HT-29 (cell line): ENCODE results near the gene CCDC60. TPM values are rescaled to one million over a fixed set of nuclear protein-coding genes. Genes with fewer than 3 reads are reported as not detected.

Source experiments
- DNase-seq: peaks from one replicate; pipeline ENCODE4 v3.0.0-alpha.2; 2015; ENCODE audit warnings: low spot score
- total RNA-seq: library from RNA; depleted of rRNA; stranded (reverse); fragments of >200 nt; shearing (Covaris generic); gene quantifications from 2 replicates; pipeline ENCODE4 v1.2.3, GENCODE V29; 2014; rRNA removed

The CCDC60 gene, protein sequence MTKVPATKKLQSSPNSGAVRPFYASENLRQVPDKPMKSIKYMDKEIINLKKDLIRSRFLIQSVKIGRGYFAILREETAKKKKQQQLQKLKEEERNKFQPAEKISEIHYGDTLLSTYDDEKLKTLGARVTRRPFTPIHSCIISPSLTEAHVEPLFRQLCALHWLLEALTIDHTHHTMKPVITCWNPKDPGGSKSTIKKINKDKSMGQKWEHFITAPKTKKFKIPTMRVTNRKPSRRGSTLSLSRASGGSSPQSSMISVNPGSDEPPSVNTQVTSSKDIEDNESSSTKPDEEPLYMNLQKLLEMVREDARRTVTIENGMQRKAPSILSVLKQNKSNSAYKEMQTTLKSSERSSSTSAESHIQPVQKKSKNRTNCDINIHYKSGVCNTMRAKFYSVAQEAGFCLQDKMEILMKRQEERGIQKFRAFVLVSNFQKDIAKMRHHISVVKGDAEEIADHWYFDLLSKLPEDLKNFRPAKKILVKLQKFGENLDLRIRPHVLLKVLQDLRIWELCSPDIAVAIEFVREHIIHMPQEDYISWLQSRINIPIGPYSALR
- not detected in 2 replicates for total RNA-seq

- no peak for DNase-seq
Measured at GRCh38 chr12:119334430-119335170, at the start of gene CCDC60. Gene CCDC60, plus strand, starts transcription at chr12:119334729. Its CDS starts 448 bp downstream, at chr12:119335177.

DNA sequence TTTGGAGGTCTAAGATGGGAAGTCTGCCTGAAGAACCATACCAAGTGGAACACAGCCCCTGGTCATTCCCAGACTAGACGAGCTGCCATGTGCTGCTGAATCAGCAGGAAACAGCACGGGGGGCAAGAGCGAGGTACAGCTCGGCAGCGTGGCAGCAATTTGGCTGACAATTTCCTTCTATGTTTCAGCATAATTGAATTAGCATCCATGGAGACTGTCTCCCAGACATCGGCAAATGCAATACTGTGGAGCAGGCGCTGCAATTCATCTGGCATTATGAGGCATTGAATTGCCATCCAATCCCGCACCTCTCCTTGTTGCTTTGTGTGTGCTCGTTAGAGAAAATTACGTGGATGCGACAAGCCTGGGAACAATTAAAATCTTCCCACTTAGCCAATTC, 46.0 kb upstream of the CCDC60 start:
- DNase-seq, result no peak

- no peak for DNase-seq
Measured at GRCh38 chr12:119292893-119293630, 41.5 kb upstream of the CCDC60 start.

- DNase-seq, result no peak
Measured at GRCh38 chr12:119294211-119294610, 40.3 kb upstream of the CCDC60 start.

- DNase-seq, result no peak
Measured at GRCh38 chr12:119296535-119296934, 38.0 kb upstream of the CCDC60 start.

GRCh38 chr12:119299130-119299529, 35.4 kb upstream of the CCDC60 start:
- no peak for DNase-seq

DNA sequence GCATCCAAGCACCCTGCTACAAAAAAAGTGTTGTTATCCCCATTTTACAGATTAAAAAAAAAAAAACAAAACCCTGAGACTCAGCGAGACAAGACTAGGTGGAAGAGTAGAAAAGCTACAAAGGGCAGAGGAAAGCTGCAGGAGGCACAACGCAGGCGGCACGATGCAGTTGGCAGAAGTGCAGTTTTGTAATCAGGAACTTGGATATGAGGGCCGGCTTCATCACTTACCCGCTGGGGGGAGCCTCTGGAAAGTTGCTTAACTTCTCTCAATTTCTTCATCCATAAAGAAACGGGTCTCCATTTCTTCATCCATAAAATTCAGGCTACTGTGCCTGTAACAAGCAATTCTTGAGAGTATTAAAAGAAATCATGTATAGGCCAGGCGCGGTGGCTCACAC, 33.1 kb upstream of the CCDC60 start:
- no peak for DNase-seq

GRCh38 chr12:119302451-119303080, 32.0 kb upstream of the CCDC60 start:
- DNase-seq, result no peak

DNA sequence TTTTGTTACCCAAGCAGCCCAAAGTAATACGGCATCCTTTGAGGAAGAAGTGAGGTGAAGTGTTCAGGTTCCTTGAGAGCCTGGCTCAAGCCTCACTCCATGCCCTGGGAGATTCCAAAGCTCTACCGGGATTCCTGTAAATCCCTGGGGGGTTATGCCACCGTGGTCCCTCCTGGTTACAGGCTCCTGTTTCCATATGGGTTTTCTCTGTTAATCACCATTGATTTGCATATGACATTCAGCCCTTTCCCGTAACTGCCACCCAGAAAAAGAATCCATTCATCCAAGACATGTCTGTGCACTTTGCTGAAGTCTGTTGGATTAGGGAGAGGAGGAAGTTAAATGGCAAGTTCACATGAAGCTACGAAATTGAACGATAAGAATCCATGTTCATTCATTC, 27.9 kb upstream of the CCDC60 start:
- DNase-seq, result no peak

DNA sequence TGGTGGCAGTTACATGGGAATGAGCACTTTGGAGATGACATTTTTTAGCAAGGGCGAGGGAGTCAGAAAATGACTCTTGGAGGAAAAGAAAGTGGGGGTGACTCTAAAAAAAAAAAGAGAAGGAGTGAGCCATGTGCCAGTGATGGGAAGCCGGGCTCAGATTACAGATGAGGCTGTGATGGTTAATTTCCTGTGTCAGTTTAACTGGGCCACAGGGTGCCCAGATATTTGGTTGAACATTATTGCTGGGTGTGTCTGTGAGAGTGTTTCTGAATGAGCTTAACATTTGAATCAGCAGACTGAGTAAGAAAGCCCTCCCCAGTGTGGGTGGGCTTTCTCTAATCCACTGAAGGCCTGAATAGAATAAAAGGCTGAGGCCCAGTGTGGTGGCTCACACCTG, 26.8 kb upstream of the CCDC60 start:
- DNase-seq, result no peak

DNA sequence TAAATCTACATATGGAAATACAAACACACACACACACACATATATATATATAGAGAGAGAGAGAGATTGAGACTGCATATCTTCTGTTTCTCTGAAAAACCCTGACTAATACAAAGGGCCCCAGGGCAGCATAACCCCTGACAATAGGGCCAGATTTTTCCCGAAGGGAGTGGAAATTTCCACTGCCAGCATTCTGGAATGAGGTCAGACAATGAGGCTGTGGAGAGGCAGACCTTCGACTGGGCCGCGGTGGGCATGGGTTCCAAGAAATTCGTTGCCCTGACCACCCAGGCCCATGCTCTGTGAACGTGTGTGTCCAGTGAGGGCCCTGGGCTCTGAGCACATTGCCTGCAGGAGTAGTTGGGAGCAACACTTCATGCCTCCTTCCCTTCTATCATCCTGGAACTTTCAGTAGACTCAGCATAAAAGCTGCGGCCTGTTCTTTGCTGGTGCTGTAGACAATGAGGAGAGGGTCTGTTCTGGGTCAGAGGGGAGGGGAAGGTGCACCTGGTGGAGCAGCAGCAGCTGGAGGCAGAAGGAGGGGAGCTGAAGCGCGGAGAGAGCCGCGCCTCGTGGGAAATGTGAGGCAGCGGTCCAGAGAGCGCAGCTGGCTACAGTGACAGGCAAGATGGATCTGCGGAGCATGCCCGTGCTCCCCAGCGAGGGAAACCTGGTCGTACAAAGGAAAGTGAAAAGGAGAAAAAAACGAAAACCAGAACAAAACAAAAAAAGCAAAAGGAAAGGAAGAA, 25.6 kb upstream of the CCDC60 start:
- no peak for DNase-seq

DNA sequence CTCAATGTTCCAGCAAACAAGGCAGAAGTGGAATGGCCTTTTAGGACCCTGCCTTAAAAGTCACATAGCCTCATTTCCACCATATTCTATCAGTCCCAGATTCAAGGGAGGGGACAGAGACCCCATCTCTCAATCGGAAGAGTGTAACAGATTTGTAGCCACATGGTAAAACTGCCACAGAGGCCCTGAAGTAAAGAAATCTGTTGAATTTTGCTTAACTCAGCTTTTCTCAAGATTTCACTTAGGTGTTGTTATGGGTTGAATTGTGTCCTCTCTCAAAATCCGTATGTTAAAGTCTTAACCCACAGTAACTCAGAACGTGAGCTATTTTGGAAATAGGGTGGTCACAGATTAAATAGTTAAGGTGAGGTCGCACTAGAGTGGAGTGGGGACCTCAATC, 22.7 kb upstream of the CCDC60 start:
- DNase-seq, result no peak

- DNase-seq, result no peak
Measured at GRCh38 chr12:119312904-119313303, 21.6 kb upstream of the CCDC60 start.

DNA sequence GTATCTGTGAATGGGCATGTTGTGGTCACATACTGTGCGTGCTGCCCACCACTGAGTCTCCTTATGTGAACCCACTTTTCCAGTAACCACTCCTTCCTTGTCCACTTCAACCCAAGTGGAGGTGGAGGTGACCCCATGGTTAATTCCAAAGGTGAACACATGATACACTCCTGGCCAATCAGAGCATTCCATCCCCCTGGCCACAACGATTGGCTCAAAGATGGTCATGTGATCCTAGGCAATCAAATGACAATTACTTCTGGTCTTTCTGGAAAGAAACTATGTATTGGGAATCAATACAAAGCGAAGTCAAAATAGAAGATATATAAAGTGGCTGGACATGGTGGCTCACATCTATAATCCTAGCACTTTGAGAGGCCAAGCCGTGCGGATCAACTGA, 20.2 kb upstream of the CCDC60 start:
- DNase-seq, result no peak

DNA sequence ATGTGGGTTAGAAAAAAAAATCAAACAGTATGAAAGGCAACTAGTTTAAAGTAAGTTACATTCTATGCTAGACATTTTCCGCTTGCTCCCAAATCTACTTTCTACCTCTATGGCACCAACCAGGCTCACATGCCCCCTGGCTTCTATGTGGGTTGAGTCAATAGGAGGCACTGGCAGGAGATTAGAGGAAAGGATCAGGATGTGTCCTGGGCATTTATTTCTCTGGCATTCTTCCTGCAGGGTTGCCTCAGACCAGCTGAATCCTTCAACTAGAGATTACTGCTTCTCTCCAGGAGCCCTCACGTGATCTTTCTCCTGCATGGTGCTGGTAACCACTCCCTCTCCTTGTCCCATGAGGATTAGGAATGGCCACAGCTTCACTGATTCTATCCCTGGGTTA, 14.9 kb upstream of the CCDC60 start:
- no peak for DNase-seq

DNA sequence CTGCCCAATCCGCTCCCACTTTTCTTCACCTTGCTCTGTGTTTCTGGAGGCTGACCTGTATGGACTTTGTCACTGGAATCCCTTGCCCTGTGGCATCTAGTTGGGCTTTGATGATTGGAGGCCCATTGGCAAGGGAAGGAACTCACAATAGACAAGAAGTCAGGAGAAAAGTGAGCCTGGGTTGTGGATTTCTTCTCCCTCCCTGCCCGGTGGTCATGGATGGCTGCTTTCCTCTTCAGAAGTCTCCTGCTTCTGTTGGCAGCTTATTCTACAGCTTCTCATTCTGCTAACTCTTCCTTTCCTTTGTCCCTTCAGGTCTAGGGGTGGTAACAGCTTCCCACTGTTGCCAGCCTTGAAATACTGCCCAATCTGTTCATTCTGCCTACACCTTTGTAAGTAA, 13.9 kb upstream of the CCDC60 start:
- no peak for DNase-seq

GRCh38 chr12:119322301-119322723, 12.2 kb upstream of the CCDC60 start:
- DNase-seq, result no peak

GRCh38 chr12:119325813-119326212, 8.7 kb upstream of the CCDC60 start:
- no peak for DNase-seq

DNA sequence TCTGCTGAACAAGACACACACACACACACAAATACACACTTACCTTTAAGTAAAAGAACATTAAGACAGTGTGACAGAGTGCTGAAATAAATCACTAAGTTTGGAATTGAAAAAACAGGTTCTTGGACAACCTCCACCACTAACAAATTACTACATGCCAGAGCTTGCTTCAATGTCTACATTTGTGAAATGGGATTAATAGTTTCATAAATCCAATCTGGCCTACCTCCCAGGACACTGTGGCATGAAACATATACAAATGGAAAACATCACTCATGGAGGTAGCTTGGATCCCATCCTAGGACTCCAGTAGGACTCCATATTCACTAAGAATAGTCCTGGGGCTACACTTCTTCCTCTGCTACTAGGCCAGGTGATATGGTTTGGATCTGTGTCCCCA, 8.2 kb upstream of the CCDC60 start:
- no peak for DNase-seq

DNA sequence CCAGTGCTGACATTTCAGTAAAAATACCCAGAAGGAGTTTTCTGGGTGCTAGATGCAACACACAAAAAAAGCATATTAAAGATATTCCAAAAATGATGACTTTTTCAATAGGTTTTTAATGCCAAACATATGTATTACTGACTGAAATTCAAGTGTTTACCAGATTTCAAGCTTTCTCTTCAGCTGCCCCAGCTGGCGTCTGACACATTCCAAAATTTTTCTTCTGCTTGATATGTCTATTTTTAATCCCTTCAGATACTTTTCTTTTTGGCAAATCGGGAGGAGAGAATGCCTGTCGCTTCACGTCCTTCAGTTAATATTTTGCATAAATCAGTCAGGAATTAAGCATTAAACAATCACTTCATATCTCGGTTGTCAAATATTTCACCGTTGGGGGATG, 7.1 kb upstream of the CCDC60 start:
- DNase-seq, result no peak

DNA sequence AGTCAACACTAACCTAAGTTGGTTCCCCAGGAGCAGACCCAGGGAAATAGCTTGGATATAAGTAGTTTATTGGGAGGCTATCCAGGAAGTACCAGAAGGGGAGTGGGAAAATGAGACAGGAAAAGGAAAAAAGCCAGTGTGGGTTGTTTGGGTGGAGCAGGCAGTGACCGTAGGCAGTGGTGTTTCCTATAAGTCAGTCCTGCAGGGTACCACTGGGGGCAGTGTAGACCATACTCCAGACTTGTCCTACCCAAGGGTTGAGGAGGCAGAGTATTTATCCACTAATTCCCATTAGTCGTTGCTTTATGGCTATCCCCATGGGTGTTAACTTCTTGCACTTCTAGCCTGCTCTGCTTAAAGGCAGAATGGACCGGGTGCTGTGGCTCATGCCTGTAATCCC, 6.4 kb upstream of the CCDC60 start:
- peak; percentile 33 for DNase-seq
